GM23248 (cell line): ENCODE data around the gene CERS5.

Experiments used
- EZH2 ChIP-seq: fragments of 200-600 bp; sonication (generic); IDR thresholded peaks from 2 replicates; pipeline ENCODE4 v1.6.1; 2018; ENCODE audit warnings: antibody characterized with exemption, mild to moderate bottlenecking; ENCODE audit not compliant: insufficient read depth, poor library complexity, severe bottlenecking
- EZH2phosphoT487 ChIP-seq: fragments of 200-600 bp; sonication (generic); IDR thresholded peaks from 2 replicates; pipeline ENCODE4 v1.6.1; 2018; ENCODE audit warnings: antibody characterized with exemption, moderate library complexity, mild to moderate bottlenecking, low read depth; ENCODE audit not compliant: insufficient read depth

GRCh38 chr12:50129290-50129689, 37.9 kb downstream of the CERS5 start:
- no peak for TF ChIP-seq EZH2
- no peak for TF ChIP-seq EZH2phosphoT487
